Hepatocyte (in vitro differentiated cells): ENCODE measurements around the gene OR1N1.

Source experiments
- EZH2 ChIP-seq: fragments of 200-600 bp; sonication (generic); IDR thresholded peaks from 2 replicates; pipeline ENCODE4 v1.6.1; 2016; ENCODE audit warnings: antibody characterized with exemption, mild to moderate bottlenecking, borderline replicate concordance
- TF ChIP-seq, protein P1 (sequence below): fragments of 200-600 bp; sonication (generic); IDR thresholded peaks from 2 replicates; pipeline ENCODE4 v1.5.1; 2016; ENCODE audit warnings: antibody characterized with exemption, mild to moderate bottlenecking; ENCODE audit not compliant: poor library complexity

DNA sequence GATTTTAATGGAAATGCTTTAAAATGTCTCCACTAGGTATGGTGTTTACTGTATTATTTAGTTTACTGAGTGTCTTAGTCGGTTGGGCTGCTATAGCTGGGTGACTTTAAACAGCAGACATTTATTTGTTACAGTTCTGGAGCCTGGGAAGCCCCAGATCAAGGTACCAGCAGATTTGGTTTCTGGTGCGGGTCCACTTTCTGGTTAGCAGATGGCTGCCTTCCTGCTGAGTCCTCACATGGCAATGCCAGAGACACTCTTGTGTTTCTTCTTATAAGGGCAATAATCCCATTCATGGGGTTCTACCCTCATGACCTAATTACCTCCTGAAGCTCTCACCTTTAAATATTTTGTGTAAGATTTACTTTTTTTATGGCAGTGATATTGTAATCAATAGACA lies 8.9 kb downstream of the OR1N1 start:
- TF ChIP-seq EZH2: no peak
- TF ChIP-seq, protein P1, sequence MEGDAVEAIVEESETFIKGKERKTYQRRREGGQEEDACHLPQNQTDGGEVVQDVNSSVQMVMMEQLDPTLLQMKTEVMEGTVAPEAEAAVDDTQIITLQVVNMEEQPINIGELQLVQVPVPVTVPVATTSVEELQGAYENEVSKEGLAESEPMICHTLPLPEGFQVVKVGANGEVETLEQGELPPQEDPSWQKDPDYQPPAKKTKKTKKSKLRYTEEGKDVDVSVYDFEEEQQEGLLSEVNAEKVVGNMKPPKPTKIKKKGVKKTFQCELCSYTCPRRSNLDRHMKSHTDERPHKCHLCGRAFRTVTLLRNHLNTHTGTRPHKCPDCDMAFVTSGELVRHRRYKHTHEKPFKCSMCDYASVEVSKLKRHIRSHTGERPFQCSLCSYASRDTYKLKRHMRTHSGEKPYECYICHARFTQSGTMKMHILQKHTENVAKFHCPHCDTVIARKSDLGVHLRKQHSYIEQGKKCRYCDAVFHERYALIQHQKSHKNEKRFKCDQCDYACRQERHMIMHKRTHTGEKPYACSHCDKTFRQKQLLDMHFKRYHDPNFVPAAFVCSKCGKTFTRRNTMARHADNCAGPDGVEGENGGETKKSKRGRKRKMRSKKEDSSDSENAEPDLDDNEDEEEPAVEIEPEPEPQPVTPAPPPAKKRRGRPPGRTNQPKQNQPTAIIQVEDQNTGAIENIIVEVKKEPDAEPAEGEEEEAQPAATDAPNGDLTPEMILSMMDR: no peak
